Dendritic cell treated with granulocyte-macrophage colony-stimulating factor and Interleukin-4, amounts not matched to agents 40 ng/mL and 50 ng/mL, for 4 days (primary cell): Measurements from ENCODE around the gene CDH15.

Experiments used
- H3K27ac Mint-ChIP-seq: one replicate; pipeline ENCODE4 v1.8.0; 2022; ENCODE audit warnings: mild to moderate bottlenecking, mixed read lengths
- H3K27me3 Mint-ChIP-seq: one replicate; pipeline ENCODE4 v1.8.0; 2022; ENCODE audit warnings: mild to moderate bottlenecking, mixed read lengths
- H3K36me3 Mint-ChIP-seq: one replicate; pipeline ENCODE4 v1.8.0; 2022; ENCODE audit warnings: low read depth, mixed read lengths
- H3K4me1 Mint-ChIP-seq: one replicate; pipeline ENCODE4 v1.8.0; 2022; ENCODE audit warnings: low read depth, mixed read lengths
- H3K4me3 Mint-ChIP-seq: one replicate; pipeline ENCODE4 v1.8.0; 2022; ENCODE audit warnings: mild to moderate bottlenecking, moderate library complexity, mixed read lengths
- H3K9me3 Mint-ChIP-seq: one replicate; pipeline ENCODE4 v1.8.0; 2022; ENCODE audit warnings: mixed read lengths
- intact Hi-C: fragments of 100-400 bp; cut with micrococcal nuclease; formaldehyde crosslinking; loops from one replicate; pipeline ENCODE4 v1.15.0; 2022

The CDH15 gene

DNA sequence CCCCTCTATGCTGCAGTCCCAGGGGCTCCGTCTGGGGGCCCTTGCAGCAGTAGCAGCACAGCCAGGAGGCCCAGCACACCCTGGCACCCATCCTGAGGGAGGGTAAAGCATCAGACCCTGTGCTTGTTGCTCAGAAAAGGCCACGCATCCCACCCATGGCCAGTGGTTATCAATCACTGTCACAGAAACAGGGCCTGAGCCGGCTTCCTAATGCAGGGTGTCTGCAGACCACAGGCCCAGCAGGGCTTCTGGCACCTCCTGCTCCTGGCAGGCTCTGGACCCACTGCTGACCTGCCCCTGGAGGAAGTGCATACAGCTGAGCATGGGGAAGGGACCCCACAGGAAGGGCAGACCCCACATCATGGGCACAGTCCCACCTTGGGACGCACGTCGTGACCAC, 26.9 kb upstream of the CDH15 start:
- Mint-ChIP-seq H3K36me3 (peaks cover 99% of the 10 kb centered on the region), H3K27me3 (no peaks in the 10 kb centered on the region), H3K9me3 (peaks cover 19% of the 10 kb centered on the region), H3K4me3 (no peak overlapping the region), H3K27ac (no peak overlapping the region), H3K4me1 (peaks cover 5% of the 10 kb centered on the region)
- intact Hi-C loops = no loop called here

DNA sequence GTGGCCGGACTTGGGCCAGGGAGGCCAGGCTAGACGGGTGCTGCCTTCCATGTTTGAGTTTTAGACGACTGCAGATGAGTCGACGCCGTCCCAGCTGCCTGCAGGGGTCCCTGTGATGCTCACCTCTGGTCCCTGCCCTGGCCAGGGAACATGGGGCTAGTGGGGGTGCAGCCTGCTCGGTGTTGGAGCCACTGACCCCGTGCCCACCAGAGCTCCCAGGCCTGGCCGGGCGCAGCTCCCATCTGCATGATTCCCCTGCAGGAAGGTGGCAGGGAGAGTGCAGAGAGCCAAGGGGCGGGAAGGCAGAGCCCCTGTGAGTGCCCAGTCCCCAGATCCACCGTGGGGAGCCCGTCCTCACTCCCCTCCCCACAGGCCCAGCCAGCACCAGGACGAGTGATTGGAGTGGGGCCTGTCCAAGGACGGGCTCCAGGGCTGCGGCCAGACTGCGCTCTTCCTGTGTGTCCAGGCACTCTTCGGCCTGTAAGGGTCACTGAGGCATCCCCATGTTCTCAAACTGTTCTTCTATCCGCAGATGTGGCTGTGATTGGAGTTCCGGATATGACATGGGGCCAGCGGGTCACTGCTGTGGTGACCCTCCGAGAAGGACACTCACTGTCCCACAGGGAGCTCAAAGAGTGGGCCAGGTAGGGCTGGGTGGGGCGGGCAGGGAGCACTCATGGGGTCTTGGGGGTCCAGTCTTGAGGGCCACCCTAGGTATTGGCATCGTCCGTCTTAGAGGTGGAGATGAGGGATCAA, 26.0 kb upstream of the CDH15 start:
- peaks cover 19% of the 10 kb centered on the region for H3K9me3 Mint-ChIP-seq
- no peak overlapping the region for H3K4me3 Mint-ChIP-seq
- H3K4me1 Mint-ChIP-seq = peaks cover 5% of the 10 kb centered on the region
- H3K27ac Mint-ChIP-seq = no peak overlapping the region
- H3K27me3 Mint-ChIP-seq = no peaks in the 10 kb centered on the region
- peaks cover 99% of the 10 kb centered on the region for H3K36me3 Mint-ChIP-seq
- intact Hi-C loops = no loop called here

- H3K9me3 Mint-ChIP-seq = peaks cover 19% of the 10 kb centered on the region
- peaks cover 5% of the 10 kb centered on the region for H3K4me1 Mint-ChIP-seq
- no peak overlapping the region for H3K4me3 Mint-ChIP-seq
- no peaks in the 10 kb centered on the region for H3K27me3 Mint-ChIP-seq
- H3K27ac Mint-ChIP-seq = no peak overlapping the region
- peaks cover 99% of the 10 kb centered on the region for H3K36me3 Mint-ChIP-seq
- intact Hi-C loops = no loop called here
Measured at GRCh38 chr16:89146211-89147005, 25.1 kb upstream of the CDH15 start.

GRCh38 chr16:89147085-89147817, 24.3 kb upstream of the CDH15 start:
- H3K4me3 Mint-ChIP-seq = no peak overlapping the region
- no peak overlapping the region for H3K27ac Mint-ChIP-seq
- peaks cover 19% of the 10 kb centered on the region for H3K9me3 Mint-ChIP-seq
- peaks cover 99% of the 10 kb centered on the region for H3K36me3 Mint-ChIP-seq
- H3K27me3 Mint-ChIP-seq = no peaks in the 10 kb centered on the region
- intact Hi-C loops = no loop called here
- H3K4me1 Mint-ChIP-seq = peaks cover 5% of the 10 kb centered on the region

- peaks cover 86% of the 10 kb centered on the region for H3K36me3 Mint-ChIP-seq
- intact Hi-C loops = no loop called here
- no peak overlapping the region for H3K4me3 Mint-ChIP-seq
- H3K27me3 Mint-ChIP-seq = peaks cover 6% of the 10 kb centered on the region
- H3K4me1 Mint-ChIP-seq = peaks cover 16% of the 10 kb centered on the region
- no peak overlapping the region for H3K27ac Mint-ChIP-seq
- H3K9me3 Mint-ChIP-seq = peaks cover 19% of the 10 kb centered on the region
Measured at GRCh38 chr16:89149386-89149785, 22.2 kb upstream of the CDH15 start.

DNA sequence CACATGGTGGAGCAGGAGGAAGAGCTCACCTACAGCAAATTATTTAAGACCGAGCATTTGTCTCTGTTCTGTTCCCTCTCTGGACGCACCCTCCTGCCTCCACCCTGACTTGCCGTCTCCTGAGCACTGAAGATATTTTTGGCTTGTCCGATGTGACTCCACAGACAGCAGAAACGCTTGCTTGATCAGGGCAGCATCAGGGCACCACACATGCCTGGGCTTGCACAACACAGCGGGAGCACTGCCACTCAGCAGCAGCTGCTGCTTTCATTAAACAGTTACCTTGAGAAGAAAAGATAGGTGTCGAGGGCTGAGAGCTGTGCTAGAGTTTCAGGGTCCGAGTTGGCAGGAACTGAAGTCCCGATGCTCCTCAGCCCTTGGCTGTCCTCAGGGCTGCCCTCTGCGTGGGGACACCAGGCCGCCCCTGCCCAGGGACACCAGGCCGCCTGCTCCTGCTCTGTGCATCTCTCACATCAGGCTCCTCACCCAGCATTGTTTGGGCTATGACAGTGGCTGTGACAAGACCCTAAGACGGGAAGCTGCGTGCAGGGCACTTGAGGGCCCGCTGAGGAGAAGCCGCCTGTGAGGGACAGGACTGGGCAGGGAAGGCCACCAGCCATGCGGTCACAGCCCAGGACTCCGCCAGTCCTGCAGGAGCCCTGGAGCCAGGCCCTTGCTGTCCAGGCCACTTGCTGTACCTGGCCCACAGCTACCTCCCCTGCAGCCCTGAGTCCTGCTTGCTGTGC, 21.3 kb upstream of the CDH15 start:
- peaks cover 19% of the 10 kb centered on the region for H3K9me3 Mint-ChIP-seq

GRCh38 chr16:89150981-89151380, 20.6 kb upstream of the CDH15 start:
- Mint-ChIP-seq H3K4me3 (no peak overlapping the region), H3K4me1 (peaks cover 32% of the 10 kb centered on the region), H3K27me3 (peaks cover 22% of the 10 kb centered on the region), H3K36me3 (peaks cover 70% of the 10 kb centered on the region), H3K27ac (no peak overlapping the region), H3K9me3 (peaks cover 19% of the 10 kb centered on the region)
- intact Hi-C loops = no loop called here

More for the DNA sequence above, 21.3 kb upstream of the CDH15 start:
- Mint-ChIP-seq H3K36me3 (peaks cover 77% of the 10 kb centered on the region), H3K4me1 (peaks cover 25% of the 10 kb centered on the region), H3K4me3 (no peak overlapping the region), H3K27me3 (peaks cover 15% of the 10 kb centered on the region), H3K27ac (no peak overlapping the region)
- intact Hi-C loops = no loop called here

DNA sequence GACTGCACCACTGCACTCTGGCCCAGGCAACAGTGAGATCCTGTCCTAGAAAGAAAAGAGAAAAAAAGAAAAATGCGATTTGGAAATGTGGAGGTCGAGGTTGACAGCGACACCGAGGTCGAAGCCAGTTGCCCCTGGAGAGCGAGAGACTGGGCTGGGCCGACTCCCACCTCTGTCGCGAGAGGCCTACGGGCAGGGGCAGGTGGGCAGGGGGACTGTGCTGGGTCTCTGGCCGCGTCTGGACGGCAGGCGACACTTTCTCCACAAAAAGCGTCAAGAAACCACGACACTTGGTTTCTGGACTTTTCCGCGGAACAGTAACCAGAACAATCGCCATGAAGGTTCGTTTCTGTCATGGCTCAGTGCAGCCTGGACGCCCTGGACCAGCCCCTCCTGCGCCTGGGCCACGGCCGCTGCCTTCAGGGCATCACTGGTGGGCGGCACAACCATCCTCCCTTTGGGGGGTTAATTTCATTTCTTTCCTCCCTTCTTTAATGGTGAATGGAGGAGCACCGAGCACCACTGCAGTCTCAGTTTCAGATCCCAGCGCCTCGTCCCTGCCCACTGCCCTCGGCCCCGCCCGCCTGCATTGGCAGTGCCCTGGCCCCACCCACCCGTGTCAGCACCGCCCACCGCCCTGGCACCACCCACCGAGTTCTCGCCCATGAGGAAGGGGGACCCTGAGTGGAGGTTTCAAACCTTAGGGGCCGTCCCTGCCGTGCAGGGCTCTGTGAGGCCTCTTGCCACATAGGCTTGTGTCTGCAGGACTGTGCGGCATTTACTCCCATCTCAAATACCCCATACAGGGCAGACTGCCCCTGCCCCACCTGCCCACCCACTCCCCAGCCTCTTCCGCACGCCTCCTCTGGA, 18.5 kb upstream of the CDH15 start:
- H3K4me1 Mint-ChIP-seq = peaks cover 36% of the 10 kb centered on the region
- H3K27me3 Mint-ChIP-seq = peaks cover 34% of the 10 kb centered on the region

DNA sequence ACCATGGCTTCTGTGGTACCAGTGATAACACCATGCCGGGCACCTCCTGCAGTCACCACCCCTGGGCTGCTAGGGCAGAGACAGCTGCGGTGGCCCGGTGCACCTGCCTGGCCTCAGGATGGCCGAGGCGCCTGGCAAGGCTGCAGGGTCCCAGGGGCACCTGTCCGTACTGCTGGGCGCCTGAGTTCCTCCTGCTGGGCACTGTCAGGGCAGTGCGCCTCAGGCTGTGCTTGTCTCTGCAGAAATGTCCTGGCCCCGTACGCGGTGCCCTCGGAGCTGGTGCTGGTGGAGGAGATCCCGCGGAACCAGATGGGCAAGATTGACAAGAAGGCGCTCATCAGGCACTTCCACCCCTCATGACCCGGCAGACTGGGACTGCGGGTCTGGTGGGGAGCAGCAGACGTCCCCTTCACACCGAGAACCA, 17.7 kb upstream of the CDH15 start:
- peaks cover 42% of the 10 kb centered on the region for H3K36me3 Mint-ChIP-seq
- no peak overlapping the region for H3K4me3 Mint-ChIP-seq
- H3K27ac Mint-ChIP-seq = no peak overlapping the region

More for the DNA sequence above, 18.5 kb upstream of the CDH15 start:
- no peak overlapping the region for H3K4me3 Mint-ChIP-seq
- peaks cover 50% of the 10 kb centered on the region for H3K36me3 Mint-ChIP-seq
- H3K9me3 Mint-ChIP-seq = peaks cover 12% of the 10 kb centered on the region
- H3K27ac Mint-ChIP-seq = no peak overlapping the region
- intact Hi-C loops = no loop called here

GRCh38 chr16:89154390-89155183, 17.0 kb upstream of the CDH15 start:
- Mint-ChIP-seq H3K27ac (no peak overlapping the region), H3K9me3 (peaks cover 1% of the 10 kb centered on the region), H3K4me3 (no peak overlapping the region), H3K27me3 (peaks cover 39% of the 10 kb centered on the region), H3K36me3 (peaks cover 35% of the 10 kb centered on the region), H3K4me1 (peaks cover 32% of the 10 kb centered on the region)
- intact Hi-C loops = no loop called here

More for the DNA sequence above, 17.7 kb upstream of the CDH15 start:
- peaks cover 9% of the 10 kb centered on the region for H3K9me3 Mint-ChIP-seq
- intact Hi-C loops = no loop called here
- H3K27me3 Mint-ChIP-seq = peaks cover 36% of the 10 kb centered on the region
- peaks cover 36% of the 10 kb centered on the region for H3K4me1 Mint-ChIP-seq

- no peaks in the 10 kb centered on the region for H3K9me3 Mint-ChIP-seq
- no peak overlapping the region for H3K4me3 Mint-ChIP-seq
- H3K27ac Mint-ChIP-seq = no peak overlapping the region
- intact Hi-C loops = no loop called here
- peaks cover 40% of the 10 kb centered on the region for H3K27me3 Mint-ChIP-seq
- peaks cover 28% of the 10 kb centered on the region for H3K36me3 Mint-ChIP-seq
- peaks cover 31% of the 10 kb centered on the region for H3K4me1 Mint-ChIP-seq
Measured at GRCh38 chr16:89155184-89155679, 16.3 kb upstream of the CDH15 start.
